ENCODE data around the gene IFNLR1.

DNA sequence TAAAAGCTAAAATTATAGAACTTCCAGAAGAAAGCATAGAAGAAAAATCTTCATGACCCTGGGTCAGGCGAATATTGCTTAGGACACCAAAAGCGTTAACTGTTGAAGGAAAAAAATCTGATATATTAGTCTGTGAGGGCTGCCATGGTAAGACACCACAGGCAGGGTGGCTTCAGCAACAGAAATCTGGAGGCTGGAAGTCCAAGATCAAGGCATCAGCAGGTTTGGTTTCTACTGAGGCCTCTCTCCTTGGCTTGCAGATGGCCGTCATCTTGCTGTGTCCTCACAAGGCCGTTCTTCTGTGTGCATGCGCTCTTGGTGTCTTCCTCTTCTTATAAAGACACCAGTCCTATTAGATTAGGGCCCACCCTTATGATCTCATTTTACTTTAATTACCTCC, 14.5 kb downstream of the IFNLR1 start:
- TF ChIP-seq YY1 (IDR thresholded peaks at IDR 0.05; ENCODE audit: low read depth), result no peak
- TF ChIP-seq, protein P1, sequence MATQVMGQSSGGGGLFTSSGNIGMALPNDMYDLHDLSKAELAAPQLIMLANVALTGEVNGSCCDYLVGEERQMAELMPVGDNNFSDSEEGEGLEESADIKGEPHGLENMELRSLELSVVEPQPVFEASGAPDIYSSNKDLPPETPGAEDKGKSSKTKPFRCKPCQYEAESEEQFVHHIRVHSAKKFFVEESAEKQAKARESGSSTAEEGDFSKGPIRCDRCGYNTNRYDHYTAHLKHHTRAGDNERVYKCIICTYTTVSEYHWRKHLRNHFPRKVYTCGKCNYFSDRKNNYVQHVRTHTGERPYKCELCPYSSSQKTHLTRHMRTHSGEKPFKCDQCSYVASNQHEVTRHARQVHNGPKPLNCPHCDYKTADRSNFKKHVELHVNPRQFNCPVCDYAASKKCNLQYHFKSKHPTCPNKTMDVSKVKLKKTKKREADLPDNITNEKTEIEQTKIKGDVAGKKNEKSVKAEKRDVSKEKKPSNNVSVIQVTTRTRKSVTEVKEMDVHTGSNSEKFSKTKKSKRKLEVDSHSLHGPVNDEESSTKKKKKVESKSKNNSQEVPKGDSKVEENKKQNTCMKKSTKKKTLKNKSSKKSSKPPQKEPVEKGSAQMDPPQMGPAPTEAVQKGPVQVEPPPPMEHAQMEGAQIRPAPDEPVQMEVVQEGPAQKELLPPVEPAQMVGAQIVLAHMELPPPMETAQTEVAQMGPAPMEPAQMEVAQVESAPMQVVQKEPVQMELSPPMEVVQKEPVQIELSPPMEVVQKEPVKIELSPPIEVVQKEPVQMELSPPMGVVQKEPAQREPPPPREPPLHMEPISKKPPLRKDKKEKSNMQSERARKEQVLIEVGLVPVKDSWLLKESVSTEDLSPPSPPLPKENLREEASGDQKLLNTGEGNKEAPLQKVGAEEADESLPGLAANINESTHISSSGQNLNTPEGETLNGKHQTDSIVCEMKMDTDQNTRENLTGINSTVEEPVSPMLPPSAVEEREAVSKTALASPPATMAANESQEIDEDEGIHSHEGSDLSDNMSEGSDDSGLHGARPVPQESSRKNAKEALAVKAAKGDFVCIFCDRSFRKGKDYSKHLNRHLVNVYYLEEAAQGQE (IDR thresholded peaks at IDR 0.05; ENCODE audit: low read depth), result no peak
- TF ChIP-seq RAD21 (IDR thresholded peaks at IDR 0.05; ENCODE audit: low read depth), result no peak
- no peak for TF ChIP-seq TCF12 (IDR thresholded peaks at IDR 0.05; ENCODE audit: low read depth)
- TF ChIP-seq EGR1 (IDR thresholded peaks at IDR 0.05), result no peak
